ENCODE data around the gene PPP1R12A.

GRCh38 chr12:79843978-79844377, 90.9 kb downstream of the PPP1R12A start:
- TF ChIP-seq EZH2phosphoT487 (IDR thresholded peaks at IDR 0.05; ENCODE audit: low read depth) = no peak
- TF ChIP-seq CTCF (IDR thresholded peaks at IDR 0.05; ENCODE audit: low read depth, low read length) = no peak
